NCI-H1417 (cell line): ENCODE results near the gene TGFBI.

Source experiments
- DNase-seq, 3 experiments: peaks; one replicate each; lab custom pipeline; 2025; lab: John Stamatoyannopoulos, UW

Gene TGFBI

GRCh38 chr5:136025900-136026299, 2.9 kb upstream of the TGFBI start:
- no peak for DNase-seq

- no peak for DNase-seq
These were observed 2.2 kb upstream of the TGFBI start for GRCh38 chr5:136026636-136027035.

GRCh38 chr5:136027311-136027710, 1.5 kb upstream of the TGFBI start:
- no peak for DNase-seq

GRCh38 chr5:136028090-136028489, 698 bp upstream of the TGFBI start:
- no peak for DNase-seq

GRCh38 chr5:136030252-136030651, 1.5 kb downstream of the TGFBI start:
- DNase-seq: no peak

- no peak for DNase-seq
These were observed 2.3 kb downstream of the TGFBI start for GRCh38 chr5:136030956-136031611.

GRCh38 chr5:136031711-136032110, 2.9 kb downstream of the TGFBI start:
- DNase-seq: no peak

- DNase-seq: peak in 1 of 3 experiments; percentile 1
These were observed 3.8 kb downstream of the TGFBI start for GRCh38 chr5:136032564-136032963.

GRCh38 chr5:136033234-136033633, 4.4 kb downstream of the TGFBI start:
- peak in 2 of 3 experiments; percentile 1 to 49 for DNase-seq

- peak in 1 of 3 experiments; percentile 14 for DNase-seq
These were observed 5.1 kb downstream of the TGFBI start for GRCh38 chr5:136033848-136034247.

GRCh38 chr5:136034492-136034891, 5.7 kb downstream of the TGFBI start:
- DNase-seq: peak in 1 of 3 experiments; percentile 14

GRCh38 chr5:136034984-136035383, 6.2 kb downstream of the TGFBI start:
- DNase-seq: no peak

- DNase-seq: no peak
These were observed 7.0 kb downstream of the TGFBI start for GRCh38 chr5:136035837-136036236.

- DNase-seq: no peak
These were observed 7.6 kb downstream of the TGFBI start for GRCh38 chr5:136036293-136036911.

GRCh38 chr5:136037001-136037705, 8.4 kb downstream of the TGFBI start:
- peak; percentile 67 to 94 (median 69) for DNase-seq

GRCh38 chr5:136038635-136039034, 9.8 kb downstream of the TGFBI start:
- DNase-seq: no peak

GRCh38 chr5:136039202-136039601, 10.4 kb downstream of the TGFBI start:
- no peak for DNase-seq

GRCh38 chr5:136040746-136041415, 12.1 kb downstream of the TGFBI start:
- no peak for DNase-seq

- no peak for DNase-seq
These were observed 13.4 kb downstream of the TGFBI start for GRCh38 chr5:136042156-136042555.

GRCh38 chr5:136042665-136043121, 13.9 kb downstream of the TGFBI start:
- peak in 1 of 3 experiments; percentile 14 for DNase-seq

- no peak for DNase-seq
These were observed 14.8 kb downstream of the TGFBI start for GRCh38 chr5:136043551-136043950.

GRCh38 chr5:136043968-136044610, 15.3 kb downstream of the TGFBI start:
- no peak for DNase-seq
